DMS 273 treated with DMSO at 0.1 percent for 48 hours (cell line): ENCODE measurements around the gene AURKB.

Experiments used
- DNase-seq: peaks from one replicate; lab custom pipeline; 2025; lab: John Stamatoyannopoulos, UW

Gene AURKB

DNA sequence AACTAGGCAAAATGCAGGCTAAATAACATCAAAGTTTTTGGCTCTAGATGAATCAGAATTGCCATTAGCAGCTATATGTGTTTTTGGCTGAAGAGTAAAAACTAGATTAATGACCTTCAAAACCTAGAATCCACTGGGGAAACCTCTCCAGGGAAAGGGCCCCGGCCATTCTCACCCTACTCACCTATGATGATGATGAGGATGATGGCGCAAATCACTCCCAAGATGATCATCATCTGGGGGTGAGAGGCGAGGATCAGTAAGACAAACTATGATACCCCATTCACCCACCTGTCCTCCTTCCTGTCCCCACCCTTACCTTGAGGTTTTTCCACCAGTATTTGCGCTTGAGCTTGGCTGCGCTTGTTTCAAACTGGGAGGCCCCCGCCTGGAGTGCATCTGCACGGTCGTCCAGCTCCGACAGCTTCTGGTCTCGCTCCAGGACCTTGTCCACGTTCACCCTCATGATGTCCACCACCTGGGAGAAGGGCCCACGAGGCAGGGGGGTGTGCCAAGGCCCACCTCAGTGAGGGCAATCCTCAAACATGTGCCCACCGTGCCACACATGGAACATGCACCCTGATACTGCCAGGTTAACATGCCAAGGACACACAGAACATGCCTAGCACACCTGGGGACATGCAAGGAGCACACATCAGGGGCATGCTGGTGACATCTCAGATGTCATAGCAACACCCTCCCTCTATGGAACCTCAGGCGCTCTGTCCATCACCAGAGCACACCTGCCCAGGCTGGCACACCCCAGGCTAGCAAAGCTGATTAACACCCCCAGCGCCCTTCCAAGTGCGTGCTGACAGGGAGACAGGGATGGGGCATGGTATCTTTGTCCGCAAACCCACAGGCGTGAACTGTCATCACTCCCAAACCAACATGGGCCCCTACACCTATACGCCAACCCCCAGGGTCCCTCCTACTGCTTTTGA lies 48.8 kb downstream of the AURKB start:
- no peak for DNase-seq

DNA sequence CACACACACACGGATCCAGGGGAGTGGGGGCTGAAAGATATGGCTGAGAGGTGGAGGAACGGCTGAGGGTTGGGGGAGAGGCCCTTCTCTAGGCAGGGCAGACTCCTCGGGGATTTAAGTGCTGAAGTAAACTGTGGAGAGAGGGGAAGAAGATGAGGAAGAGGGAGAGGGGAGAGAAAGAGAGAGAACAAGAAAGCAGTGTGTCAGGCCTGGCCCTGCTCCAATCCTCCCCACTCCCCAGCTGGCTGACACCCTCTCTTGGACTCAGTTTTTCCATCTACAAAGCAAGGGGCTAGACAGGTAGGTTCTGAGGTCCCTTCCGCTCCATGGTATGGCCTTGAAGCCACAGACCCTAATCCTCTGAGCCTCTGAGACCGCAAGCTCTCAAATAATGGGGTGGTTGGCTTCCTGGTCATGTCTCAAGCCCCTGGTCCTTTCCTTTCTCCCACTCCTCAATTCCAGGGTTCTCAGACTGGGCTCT lies 49.6 kb downstream of the AURKB start:
- no peak for DNase-seq

DNA sequence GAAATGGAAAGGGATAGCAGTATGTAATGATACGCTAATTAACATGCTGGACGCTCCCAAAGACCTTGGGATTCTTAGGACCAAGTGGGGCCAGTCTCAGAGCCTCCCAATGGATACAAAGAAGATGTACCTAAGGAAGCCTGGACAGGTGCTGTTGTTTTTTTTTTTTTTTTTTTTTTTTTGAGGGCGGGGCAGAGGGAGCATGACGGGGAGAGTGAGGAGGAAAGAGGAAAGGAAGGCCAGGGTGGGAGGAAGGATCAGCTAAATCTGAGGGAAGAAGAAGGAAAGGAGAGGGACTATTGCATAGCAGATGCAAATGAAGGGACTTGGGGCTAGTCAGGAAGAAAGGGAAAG lies 50.2 kb downstream of the AURKB start:
- DNase-seq = no peak

DNA sequence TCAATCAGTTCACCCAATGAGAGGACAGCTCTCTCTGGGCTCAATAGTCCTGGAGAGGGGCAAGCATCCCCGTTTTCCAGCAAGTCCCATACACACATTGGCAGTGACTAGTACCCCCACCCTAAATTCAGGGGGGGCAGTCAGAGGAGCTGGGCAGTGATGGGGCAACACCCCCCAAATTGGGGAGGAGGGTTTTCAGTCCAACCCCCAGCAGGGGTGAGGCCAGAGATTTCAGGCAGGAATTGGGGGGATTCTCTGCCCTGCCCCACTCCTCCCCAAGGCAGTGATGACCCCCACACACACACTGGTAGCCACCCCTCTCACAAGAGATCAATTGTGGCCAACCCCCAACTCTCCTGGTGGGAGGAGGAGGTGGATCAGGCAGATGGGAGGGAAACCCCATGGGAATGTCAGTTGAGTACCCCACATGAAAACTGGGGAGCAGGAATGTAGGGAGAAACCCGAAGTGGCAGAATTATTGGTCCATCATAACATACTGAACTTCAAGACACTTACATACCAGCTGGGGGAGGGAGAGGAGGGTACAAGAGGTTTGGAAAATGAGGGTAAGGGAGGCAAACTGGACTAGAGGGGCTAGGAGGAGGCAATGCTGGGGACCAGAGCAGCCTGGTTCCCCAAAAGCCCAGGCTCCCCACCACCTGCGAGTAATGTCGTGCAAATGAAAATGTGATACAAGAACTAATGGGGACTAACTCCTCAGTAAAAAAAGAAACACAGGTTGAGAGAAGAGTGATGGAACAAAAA lies 50.7 kb downstream of the AURKB start:
- no peak for DNase-seq

GRCh38 chr17:8159032-8159400 lies 51.4 kb downstream of the AURKB start:
- no peak for DNase-seq

GRCh38 chr17:8158267-8159031 lies 51.9 kb downstream of the AURKB start:
- DNase-seq = peak; percentile 39

- DNase-seq = peak; percentile 97
Observed at GRCh38 chr17:8156246-8156992, 54.0 kb downstream of the AURKB start.

DNA sequence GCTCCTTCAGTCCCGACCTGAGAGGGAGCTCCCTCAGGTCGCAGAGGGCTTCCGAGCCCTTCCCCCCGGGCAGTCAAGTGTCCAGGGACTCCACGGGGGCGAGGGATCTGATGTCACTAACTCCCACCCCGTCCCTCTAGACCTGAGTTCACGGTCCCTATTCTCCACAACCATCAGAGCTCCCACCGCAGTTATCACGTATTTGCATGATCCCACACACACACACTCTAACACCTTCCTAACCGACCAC lies 54.5 kb downstream of the AURKB start:
- DNase-seq = no peak

GRCh38 chr17:8155231-8155995 lies 55.0 kb downstream of the AURKB start:
- no peak for DNase-seq
